ENCODE data around the gene SLC35G6. TPM values are rescaled to one million over a fixed set of nuclear protein-coding genes. Genes with fewer than 3 reads are reported as not detected.

The SLC35G6 gene
- total and polyA plus RNA-seq, 2 of the 13 experiments (the other 11 are each of a cell fraction or from before 2014, with no cell fraction given), result 0.07 TPM; not detected in 1

- no peak overlapping the region for H3K9ac ChIP-seq (ENCODE audit: insufficient read depth, low read depth, low read length)
- H3K4me3 ChIP-seq (replicated peaks in 1 of 3; ENCODE audit: insufficient read depth in 1 of 3, low read depth in 2 of 3, low read length in 3 of 3), result no peak overlapping the region
- POLR2A ChIA-PET, result no interaction called here
- BruUV-seq (replicated peaks), result no TSS peak
- intact Hi-C loops (cut with micrococcal nuclease; ENCODE audit: unreplicated experiment), result loop anchor here (5.0 kb wide), 1 partner anchor 146 kb away; the partner anchor contains the start of gene TMEM95
- TF ChIP-seq ZBTB38 (CRISPR knock-in tag; IDR thresholded peaks at IDR 0.05), result peak; percentile 96
- TF ChIP-seq, protein P1, sequence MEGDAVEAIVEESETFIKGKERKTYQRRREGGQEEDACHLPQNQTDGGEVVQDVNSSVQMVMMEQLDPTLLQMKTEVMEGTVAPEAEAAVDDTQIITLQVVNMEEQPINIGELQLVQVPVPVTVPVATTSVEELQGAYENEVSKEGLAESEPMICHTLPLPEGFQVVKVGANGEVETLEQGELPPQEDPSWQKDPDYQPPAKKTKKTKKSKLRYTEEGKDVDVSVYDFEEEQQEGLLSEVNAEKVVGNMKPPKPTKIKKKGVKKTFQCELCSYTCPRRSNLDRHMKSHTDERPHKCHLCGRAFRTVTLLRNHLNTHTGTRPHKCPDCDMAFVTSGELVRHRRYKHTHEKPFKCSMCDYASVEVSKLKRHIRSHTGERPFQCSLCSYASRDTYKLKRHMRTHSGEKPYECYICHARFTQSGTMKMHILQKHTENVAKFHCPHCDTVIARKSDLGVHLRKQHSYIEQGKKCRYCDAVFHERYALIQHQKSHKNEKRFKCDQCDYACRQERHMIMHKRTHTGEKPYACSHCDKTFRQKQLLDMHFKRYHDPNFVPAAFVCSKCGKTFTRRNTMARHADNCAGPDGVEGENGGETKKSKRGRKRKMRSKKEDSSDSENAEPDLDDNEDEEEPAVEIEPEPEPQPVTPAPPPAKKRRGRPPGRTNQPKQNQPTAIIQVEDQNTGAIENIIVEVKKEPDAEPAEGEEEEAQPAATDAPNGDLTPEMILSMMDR (CRISPR knock-in tag; IDR thresholded peaks at IDR 0.05), result peak; percentile 64
- TF ChIP-seq, protein P2, sequence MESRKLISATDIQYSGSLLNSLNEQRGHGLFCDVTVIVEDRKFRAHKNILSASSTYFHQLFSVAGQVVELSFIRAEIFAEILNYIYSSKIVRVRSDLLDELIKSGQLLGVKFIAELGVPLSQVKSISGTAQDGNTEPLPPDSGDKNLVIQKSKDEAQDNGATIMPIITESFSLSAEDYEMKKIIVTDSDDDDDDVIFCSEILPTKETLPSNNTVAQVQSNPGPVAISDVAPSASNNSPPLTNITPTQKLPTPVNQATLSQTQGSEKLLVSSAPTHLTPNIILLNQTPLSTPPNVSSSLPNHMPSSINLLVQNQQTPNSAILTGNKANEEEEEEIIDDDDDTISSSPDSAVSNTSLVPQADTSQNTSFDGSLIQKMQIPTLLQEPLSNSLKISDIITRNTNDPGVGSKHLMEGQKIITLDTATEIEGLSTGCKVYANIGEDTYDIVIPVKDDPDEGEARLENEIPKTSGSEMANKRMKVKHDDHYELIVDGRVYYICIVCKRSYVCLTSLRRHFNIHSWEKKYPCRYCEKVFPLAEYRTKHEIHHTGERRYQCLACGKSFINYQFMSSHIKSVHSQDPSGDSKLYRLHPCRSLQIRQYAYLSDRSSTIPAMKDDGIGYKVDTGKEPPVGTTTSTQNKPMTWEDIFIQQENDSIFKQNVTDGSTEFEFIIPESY (CRISPR knock-in tag; IDR thresholded peaks at IDR 0.05), result peak; percentile 95
- no peak for TF ChIP-seq ZMYM2 (CRISPR knock-in tag; IDR thresholded peaks at IDR 0.05)
- TF ChIP-seq STAG1 (CRISPR knock-in tag; IDR thresholded peaks at IDR 0.05), result peak; percentile 75
- TF ChIP-seq, protein P3, sequence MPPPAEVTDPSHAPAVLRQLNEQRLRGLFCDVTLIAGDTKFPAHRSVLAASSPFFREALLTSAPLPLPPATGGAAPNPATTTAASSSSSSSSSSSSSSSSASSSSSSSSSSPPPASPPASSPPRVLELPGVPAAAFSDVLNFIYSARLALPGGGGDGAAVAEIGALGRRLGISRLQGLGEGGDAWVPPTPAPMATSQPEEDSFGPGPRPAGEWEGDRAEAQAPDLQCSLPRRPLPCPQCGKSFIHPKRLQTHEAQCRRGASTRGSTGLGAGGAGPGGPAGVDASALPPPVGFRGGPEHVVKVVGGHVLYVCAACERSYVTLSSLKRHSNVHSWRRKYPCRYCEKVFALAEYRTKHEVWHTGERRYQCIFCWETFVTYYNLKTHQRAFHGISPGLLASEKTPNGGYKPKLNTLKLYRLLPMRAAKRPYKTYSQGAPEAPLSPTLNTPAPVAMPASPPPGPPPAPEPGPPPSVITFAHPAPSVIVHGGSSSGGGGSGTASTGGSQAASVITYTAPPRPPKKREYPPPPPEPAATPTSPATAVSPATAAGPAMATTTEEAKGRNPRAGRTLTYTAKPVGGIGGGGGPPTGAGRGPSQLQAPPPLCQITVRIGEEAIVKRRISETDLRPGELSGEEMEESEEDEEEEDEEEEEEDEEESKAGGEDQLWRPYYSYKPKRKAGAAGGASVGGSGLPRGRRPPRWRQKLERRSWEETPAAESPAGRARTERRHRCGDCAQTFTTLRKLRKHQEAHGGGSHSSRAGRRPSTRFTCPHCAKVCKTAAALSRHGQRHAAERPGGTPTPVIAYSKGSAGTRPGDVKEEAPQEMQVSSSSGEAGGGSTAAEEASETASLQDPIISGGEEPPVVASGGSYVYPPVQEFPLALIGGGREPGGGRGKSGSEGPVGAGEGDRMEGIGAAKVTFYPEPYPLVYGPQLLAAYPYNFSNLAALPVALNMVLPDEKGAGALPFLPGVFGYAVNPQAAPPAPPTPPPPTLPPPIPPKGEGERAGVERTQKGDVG (CRISPR knock-in tag; IDR thresholded peaks at IDR 0.05; ENCODE audit: borderline replicate concordance), result peak; percentile 54; the same call in 1 of the 2 replicates
- peak; percentile 37 for TF ChIP-seq PRPF4 (IDR thresholded peaks at IDR 0.05; ENCODE audit: low read depth, low read length, poor library complexity, severe bottlenecking)
- TF ChIP-seq AGO2 (optimal IDR thresholded peaks at IDR 0.05; ENCODE audit: low read depth, low read length), result peak; percentile 55
- no peak for TF ChIP-seq ZNF768 (CRISPR knock-in tag; IDR thresholded peaks at IDR 0.05)
- TF ChIP-seq TRIM24 (CRISPR knock-in tag; IDR thresholded peaks at IDR 0.05), result no peak
- peak; percentile 54 for TF ChIP-seq SMC3 (IDR thresholded peaks at IDR 0.05; ENCODE audit: low read length)
- TF ChIP-seq RAD21 (CRISPR knock-in tag; IDR thresholded peaks at IDR 0.05), result peak; percentile 50; the same call in 1 of the 2 replicates
- WGBS (ENCODE audit: low lambda C conversion rate), result 93% methylated on average over 14 of the region's 14 CpGs
- H3K9me3 ChIP-seq (ENCODE audit: low read length), result no peaks in the 10 kb centered on the region
- no peaks in the 10 kb centered on the region for H3K4me1 ChIP-seq (ENCODE audit: insufficient read depth, low read length)
- H4K20me1 ChIP-seq (ENCODE audit: insufficient read depth, low read length), result no peaks in the 10 kb centered on the region
- DNase-seq (ENCODE audit: low spot score), result no peak
- H2AFZ ChIP-seq (ENCODE audit: low read length), result no peak overlapping the region
- FAIRE-seq, result no peak
- H3K79me2 ChIP-seq (ENCODE audit: insufficient read depth, low read length), result no peaks in the 10 kb centered on the region
- no peak overlapping the region for H3K4me2 ChIP-seq (ENCODE audit: low read depth, low read length)
- H3K27ac ChIP-seq (ENCODE audit: extremely low read length, insufficient read depth, low read length), result no peak overlapping the region
- ATAC-seq, result peak; percentile 64
- CTCF ChIA-PET (ENCODE audit: low intra/inter-chr PET ratio, low total read pairs), result interaction anchor here (0.8 kb wide), 1 partner anchor 67 kb away, joined by 3 read pairs; no protein-coding TSS in a partner anchor
- H3K27me3 ChIP-seq (ENCODE audit: control insufficient read depth in 1 of 2, insufficient read depth in 2 of 2, low read length in 2 of 2), result no peaks in the 10 kb centered on the region
- peaks cover 46 to 81% of the 10 kb centered on the region in 2 experiments for H3K36me3 ChIP-seq (replicated peaks in 1 of 2; ENCODE audit: control insufficient read depth in 1 of 2, insufficient read depth in 2 of 2, low read length in 2 of 2)
- in situ Hi-C loops (cut with HindIII; ENCODE audit: extremely low pct_ligation_motif_present, low pct_unique_long_range_greater_than_20kb), result no loop called here
Measured at GRCh38 chr17:7502987-7503386, 21.7 kb downstream of the SLC35G6 start.

Data from HepG2 (cell line).